GM18867 (cell line): ENCODE data around the gene STAT5B.
"Not testable (repeated sequence)": the region's sequence is repeated elsewhere in the genome, so short reads cannot be mapped to it uniquely, and the experiment has no call there.

ENCODE experiments used
- ATAC-seq: cut with Tn5 transposase; IDR thresholded peaks from one replicate; pipeline ENCODE4 v1.9.1; 2021; ENCODE audit warnings: mild to moderate bottlenecking, moderate library complexity; ENCODE audit not compliant: unreplicated experiment

The STAT5B gene

GRCh38 chr17:42270170-42270535 lies 6.0 kb downstream of the STAT5B start:
- ATAC-seq = no peak

- no peak for ATAC-seq
These were observed 8.0 kb downstream of the STAT5B start for GRCh38 chr17:42268236-42268635.

GRCh38 chr17:42266918-42267766 lies 9.0 kb downstream of the STAT5B start:
- no peak for ATAC-seq

DNA sequence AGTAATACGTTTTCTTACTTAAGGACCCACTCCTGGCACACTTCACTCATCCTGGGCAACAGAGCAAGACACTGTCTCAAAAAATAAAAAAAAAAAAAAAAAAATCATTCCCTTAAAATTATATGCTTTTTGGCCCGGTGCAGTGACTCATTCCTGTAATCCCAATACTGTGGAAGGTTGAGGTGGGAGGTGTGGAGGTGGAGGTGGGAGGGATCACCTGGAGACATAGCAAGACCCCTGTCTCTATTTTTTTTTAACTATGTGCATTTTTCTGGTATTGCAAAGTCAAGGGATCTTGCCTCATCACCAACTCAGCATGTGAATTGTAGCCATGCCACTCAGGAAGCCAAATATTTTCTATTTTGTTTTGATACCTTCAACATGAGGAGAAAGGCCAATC lies 9.7 kb downstream of the STAT5B start:
- no peak for ATAC-seq

DNA sequence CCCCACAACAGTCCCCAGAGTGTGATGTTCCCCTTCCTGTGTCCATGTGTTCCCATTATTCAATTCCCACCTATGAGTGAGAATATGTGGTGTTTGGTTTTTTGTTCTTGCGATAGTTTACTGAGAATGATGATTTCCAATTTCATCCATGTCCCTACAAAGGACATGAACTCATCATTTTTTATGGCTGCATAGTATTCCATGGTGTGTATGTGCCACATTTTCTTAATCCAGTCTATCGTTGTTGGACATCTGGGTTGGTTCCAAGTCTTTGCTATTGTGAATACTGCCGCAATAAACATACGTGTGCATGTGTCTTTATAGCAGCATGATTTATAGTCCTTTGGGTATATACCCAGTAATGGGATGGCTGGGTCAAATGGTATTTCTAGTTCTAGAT lies 11.8 kb downstream of the STAT5B start:
- ATAC-seq = not testable (repeated sequence)

DNA sequence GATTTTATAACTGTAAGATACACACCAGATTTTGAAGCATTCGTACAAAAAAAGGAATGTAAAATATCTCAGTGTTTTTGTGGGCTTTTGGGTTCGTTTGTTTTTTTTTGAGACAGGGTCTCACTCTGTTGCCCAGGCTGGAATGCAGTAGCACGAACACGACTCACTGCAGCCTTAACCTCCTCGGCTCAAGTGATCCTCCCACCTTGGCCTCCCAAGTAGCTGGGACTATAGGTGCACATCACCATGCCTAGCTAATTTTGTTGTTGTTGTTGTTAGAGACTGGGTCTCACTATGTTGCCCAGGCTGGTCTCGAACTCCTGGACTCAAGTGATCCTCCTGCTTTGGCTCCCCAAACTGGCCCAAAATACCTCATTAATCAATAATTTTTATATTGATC lies 15.9 kb downstream of the STAT5B start:
- no peak for ATAC-seq

- ATAC-seq = no peak
These were observed 20.7 kb downstream of the STAT5B start for GRCh38 chr17:42255445-42255844.

- ATAC-seq = no peak
These were observed 22.6 kb downstream of the STAT5B start for GRCh38 chr17:42253578-42253977.

- no peak for ATAC-seq
These were observed 23.3 kb downstream of the STAT5B start for GRCh38 chr17:42252597-42253550.

DNA sequence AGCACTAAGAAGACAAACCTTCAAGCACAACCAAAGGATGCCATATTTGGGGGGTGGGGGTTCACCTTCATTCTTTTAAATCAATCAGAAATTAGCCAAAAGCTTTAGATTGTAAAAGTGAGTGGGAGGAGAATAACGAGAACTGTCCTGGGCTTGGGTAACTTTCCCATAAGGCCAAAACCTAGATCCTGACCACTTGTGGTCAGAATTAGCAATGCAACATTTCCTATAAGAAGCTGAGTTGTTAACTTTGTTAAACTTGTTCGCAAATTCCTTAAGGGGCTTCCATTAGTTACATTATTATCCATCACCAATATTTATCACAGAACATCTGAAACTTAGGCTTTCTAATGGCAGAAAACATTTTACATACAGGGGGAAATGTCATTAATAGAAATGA lies 25.1 kb downstream of the STAT5B start:
- no peak for ATAC-seq

- ATAC-seq = no peak
These were observed 26.3 kb downstream of the STAT5B start for GRCh38 chr17:42249681-42250446.

- peak; percentile 83 for ATAC-seq
These were observed 27.6 kb downstream of the STAT5B start for GRCh38 chr17:42248351-42249179.

DNA sequence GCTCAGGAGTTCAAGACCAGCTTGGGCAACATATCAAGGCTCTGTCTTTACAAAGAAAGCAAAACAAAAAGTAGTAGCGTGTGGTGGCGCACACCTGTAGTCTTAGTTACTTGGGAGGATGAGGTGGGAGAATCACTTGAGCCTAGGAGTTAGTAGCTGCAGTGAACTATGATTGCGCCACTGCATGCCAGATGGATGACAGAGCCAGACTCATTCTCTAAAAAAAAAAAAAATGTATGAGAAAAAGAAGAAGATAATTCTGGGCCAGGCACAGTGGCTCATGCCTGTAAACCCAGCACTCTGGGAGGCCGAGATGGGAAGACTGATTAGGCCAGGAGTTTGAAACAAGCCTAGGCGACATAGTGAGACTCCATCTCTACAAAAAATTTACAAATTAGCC lies 28.5 kb downstream of the STAT5B start:
- ATAC-seq = no peak

- no peak for ATAC-seq
These were observed 29.7 kb downstream of the STAT5B start for GRCh38 chr17:42246515-42246914.

DNA sequence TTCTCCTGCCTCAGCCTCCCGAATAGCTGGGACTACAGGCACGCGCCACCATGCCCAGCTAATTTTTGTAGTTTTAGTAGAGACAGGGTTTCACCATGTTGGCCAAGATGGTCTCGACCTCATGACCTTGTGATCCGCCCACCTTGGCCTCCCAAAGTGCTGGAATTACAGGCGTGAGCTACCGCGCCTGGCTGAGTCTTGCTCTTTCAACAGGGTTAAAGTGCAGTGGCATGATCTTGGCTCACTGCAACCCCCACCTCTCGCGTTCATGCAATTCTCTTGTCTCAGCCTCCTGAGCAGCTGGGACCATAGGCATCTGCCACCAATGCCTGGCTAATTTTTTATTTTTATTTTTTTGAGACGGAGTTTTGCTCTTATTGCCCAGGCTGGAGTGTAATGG lies 31.0 kb downstream of the STAT5B start:
- ATAC-seq = not testable (repeated sequence)

GRCh38 chr17:42244116-42244515 lies 32.1 kb downstream of the STAT5B start:
- ATAC-seq = not testable (repeated sequence)

GRCh38 chr17:42243493-42243982 lies 32.7 kb downstream of the STAT5B start:
- no peak for ATAC-seq

- no peak for ATAC-seq
These were observed 34.3 kb downstream of the STAT5B start for GRCh38 chr17:42241871-42242270.

DNA sequence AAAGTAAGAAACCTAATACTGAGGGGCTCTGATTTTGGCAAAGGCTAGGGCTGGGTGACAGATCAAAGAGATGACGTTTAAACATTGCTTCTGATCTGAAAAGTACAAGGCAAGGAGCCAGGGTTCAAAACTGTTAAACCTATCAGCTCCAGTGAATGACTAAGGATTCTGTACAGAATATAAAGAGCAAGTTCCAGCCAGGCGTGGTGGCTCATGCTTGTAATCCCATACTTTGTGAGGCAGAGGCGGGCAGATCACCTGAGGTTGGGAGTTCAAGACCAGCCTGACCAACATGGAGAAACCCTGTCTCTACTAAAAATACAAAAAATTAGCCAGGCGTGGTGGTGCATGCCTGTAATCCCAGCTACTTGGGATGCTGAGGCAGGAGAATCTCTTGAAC lies 35.3 kb downstream of the STAT5B start:
- ATAC-seq = not testable (repeated sequence)

DNA sequence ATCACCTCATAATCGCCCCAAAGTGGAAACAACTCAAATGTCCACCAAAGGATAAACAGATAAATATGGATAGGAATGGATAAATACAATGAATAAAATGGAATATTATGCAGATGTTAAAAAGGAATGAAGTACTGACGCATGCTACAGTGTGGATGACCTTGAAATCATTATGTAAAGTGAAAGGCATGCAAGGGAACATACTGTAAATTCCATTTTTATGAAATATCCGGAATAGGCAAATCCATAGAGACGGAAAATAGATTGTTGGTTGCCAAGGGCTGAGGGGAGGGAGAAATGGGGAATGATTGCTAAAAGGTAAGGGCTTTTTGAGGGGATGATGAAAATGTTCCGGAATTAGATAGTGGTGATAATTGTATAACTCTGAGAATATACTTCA lies 36.0 kb downstream of the STAT5B start:
- no peak for ATAC-seq
